GM12878 (cell line): Measurements from ENCODE around the gene SHC1.

Source experiments
- ASH2L ChIP-seq: fragments of 300-600, 200-600 bp; sonication (generic); IDR thresholded peaks from 2 replicates; pipeline ENCODE4 v1.6.1; 2017; ENCODE audit warnings: low read depth, mild to moderate bottlenecking, borderline replicate concordance
- CHD4 ChIP-seq: fragments of 200-600 bp; sonication (generic); IDR thresholded peaks from 2 replicates; pipeline ENCODE4 v1.6.1; 2016; ENCODE audit warnings: mild to moderate bottlenecking
- IKZF1 ChIP-seq: fragments of 450-650 bp; conservative IDR thresholded peaks from 2 replicates; pipeline ENCODE4 v1.6.1; 2017; ENCODE audit warnings: antibody characterized with exemption, mild to moderate bottlenecking
- JUND ChIP-seq: IDR thresholded peaks from 2 replicates; pipeline ENCODE4 v1.6.1; 2012; ENCODE audit warnings: low read depth, mild to moderate bottlenecking, low read length, improper control_type of control experiment, moderate library complexity
- KDM1A ChIP-seq: fragments of 200-600 bp; sonication (generic); IDR thresholded peaks from 2 replicates; pipeline ENCODE4 v1.6.1; 2016; ENCODE audit warnings: borderline replicate concordance
- MTA3 ChIP-seq: IDR thresholded peaks from 2 replicates; pipeline ENCODE4 v1.6.1; 2012; ENCODE audit warnings: low read length, inconsistent platforms, borderline replicate concordance
- POLR2A ChIP-seq: IDR thresholded peaks from 2 replicates; pipeline ENCODE4 v1.6.1; 2011; ENCODE audit warnings: low read depth, mild to moderate bottlenecking, low read length
- SMAD5 ChIP-seq: IDR thresholded peaks from 2 replicates; pipeline ENCODE4 v1.6.1; 2016; ENCODE audit warnings: antibody characterized with exemption, low read depth
- SP1 ChIP-seq: IDR thresholded peaks from one replicate; pipeline ENCODE4 v1.6.1; 2011; ENCODE audit warnings: low read depth, low read length
- SREBF2 ChIP-seq: IDR thresholded peaks from 2 replicates; pipeline ENCODE4 v1.6.1; 2012; ENCODE audit warnings: mild to moderate bottlenecking, low read length
- ZZZ3 ChIP-seq: IDR thresholded peaks from 2 replicates; pipeline ENCODE4 v1.6.1; 2011; ENCODE audit warnings: low read depth; ENCODE audit not compliant: control insufficient read depth, insufficient read length
- TF ChIP-seq, protein P1 (sequence below), 3 experiments: IDR thresholded peaks in 2 of 3; conservative IDR thresholded peaks in 1 of 3; 2 replicates each; pipeline ENCODE4 v1.5.1; 2011; ENCODE audit warnings: low read depth in 3 of 3, low read length in 3 of 3, mild to moderate bottlenecking in 3 of 3, control low read depth in 2 of 3, moderate library complexity in 2 of 3, inconsistent platforms in 1 of 3, mixed read lengths in 1 of 3; ENCODE audit not compliant: control insufficient read depth in 2 of 3, insufficient read depth in 1 of 3; ENCODE audit errors: extremely low read depth in 1 of 3

DNA sequence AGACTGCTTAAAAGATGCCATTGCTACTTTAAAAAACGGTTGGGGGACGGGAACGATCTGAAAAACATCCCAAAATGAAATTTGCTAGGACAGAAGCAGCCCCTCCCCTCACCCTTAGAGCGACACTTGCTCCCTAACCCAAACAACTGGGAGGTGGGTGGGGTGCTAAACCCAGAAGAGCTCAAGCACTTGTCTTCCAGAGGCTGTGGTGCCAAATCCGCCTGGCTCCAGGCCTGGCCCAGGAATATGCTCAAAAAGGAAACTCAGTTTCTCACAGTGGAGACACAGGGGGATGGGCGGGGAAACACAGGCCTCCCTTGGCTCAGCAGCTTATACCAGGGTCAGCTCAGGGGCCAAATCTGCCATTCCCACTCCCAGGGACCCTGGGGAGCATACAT, 14.0 kb downstream of the SHC1 start:
- TF ChIP-seq IKZF1 (no peak), ZZZ3 (no peak), SREBF2 (no peak), SMAD5 (no peak), ASH2L (no peak), KDM1A (no peak), JUND (no peak), SP1 (no peak), POLR2A (no peak; the same call in 1 of the 2 replicates), CHD4 (no peak), MTA3 (no peak)
- TF ChIP-seq, protein P1, sequence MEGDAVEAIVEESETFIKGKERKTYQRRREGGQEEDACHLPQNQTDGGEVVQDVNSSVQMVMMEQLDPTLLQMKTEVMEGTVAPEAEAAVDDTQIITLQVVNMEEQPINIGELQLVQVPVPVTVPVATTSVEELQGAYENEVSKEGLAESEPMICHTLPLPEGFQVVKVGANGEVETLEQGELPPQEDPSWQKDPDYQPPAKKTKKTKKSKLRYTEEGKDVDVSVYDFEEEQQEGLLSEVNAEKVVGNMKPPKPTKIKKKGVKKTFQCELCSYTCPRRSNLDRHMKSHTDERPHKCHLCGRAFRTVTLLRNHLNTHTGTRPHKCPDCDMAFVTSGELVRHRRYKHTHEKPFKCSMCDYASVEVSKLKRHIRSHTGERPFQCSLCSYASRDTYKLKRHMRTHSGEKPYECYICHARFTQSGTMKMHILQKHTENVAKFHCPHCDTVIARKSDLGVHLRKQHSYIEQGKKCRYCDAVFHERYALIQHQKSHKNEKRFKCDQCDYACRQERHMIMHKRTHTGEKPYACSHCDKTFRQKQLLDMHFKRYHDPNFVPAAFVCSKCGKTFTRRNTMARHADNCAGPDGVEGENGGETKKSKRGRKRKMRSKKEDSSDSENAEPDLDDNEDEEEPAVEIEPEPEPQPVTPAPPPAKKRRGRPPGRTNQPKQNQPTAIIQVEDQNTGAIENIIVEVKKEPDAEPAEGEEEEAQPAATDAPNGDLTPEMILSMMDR (IDR thresholded peaks at IDR 0.05 in 2 of 3, conservative IDR thresholded peaks at IDR 0.05 in 1 of 3; ENCODE audit: control insufficient read depth in 2 of 3, extremely low read depth in 1 of 3, insufficient read depth in 1 of 3, low read depth in 3 of 3, low read length in 3 of 3) = no peak
